ENCODE results near the gene ZDHHC14.
"Not testable (repeated sequence)": the region's sequence is repeated elsewhere in the genome, so short reads cannot be mapped to it uniquely, and the experiment has no call there.

The ZDHHC14 gene

DNA sequence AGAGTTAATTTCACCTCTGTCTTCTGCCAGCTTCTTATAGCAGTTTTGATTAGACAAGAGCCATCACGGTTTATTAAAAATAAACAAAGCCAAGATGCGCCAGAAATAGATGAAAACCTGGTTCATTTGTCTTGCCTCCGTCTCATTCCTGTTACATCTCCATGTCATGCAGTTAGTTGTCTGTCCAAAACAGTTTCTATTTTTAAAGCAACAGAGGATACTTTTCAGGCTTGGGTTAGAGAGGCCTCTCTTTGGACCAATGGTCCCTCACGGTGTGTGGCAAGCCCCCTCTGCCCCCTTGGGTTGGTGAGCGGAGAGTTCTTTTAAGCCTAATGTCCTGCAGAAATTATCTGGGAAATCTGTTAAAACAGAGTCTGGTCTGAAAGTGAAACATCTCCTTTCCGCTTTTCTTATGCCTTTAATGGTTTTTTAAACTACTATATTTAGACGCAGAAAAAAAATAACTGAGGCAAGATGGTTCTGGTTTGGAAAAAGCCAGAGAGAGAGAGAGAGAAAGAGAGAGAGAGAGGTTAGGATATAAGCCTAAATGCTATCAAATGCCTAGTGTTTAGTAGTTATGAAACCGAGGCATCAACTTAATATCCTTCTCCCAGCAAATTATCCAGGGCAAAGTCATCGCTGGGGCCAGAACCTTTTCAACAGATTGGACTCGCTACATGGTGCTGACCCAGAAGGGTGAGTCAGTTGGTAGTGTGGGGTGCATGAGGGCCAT is 64.5 kb downstream of the ZDHHC14 start:
- no peak for DNase-seq (ENCODE audit: low spot score)

DNA sequence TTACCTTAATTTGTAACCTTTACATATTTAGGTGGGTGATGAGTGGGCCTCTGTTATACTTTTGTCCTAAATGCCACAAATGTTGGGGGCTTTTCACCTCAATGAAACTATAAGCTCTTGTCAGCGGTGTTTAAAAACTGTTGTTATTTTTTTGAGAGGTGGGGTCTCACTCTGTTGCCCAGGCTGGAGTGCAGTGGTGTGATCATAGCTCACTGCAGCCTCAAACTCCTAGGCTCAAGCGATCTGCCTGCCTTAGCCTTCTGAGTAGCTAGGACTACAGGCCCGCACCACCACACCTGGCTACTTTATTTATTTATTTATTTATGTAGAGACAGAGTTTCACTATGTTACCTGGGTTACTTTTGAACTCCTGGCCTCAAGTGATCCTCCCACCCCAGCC is 66.7 kb downstream of the ZDHHC14 start:
- DNase-seq (ENCODE audit: low spot score) = no peak

DNA sequence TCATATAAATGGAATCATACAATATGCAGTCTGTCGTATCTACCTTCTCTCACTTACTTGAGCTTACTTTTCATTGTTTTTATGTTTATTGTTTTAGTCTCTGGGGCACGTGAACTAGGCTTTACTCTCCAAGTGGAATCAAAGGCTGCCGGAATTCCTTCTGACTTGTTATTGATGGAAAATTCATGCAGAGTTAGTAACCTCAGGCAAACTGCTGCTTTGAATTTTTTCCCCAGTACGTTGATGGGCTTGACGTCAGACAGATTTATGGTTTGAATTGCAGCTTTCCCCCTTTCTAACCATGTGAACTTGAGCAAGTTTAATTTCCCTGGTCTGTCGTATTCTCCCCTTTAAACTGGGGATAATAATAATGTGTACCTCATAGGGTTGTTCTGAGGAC is 68.6 kb downstream of the ZDHHC14 start:
- DNase-seq (ENCODE audit: low spot score) = no peak

DNA sequence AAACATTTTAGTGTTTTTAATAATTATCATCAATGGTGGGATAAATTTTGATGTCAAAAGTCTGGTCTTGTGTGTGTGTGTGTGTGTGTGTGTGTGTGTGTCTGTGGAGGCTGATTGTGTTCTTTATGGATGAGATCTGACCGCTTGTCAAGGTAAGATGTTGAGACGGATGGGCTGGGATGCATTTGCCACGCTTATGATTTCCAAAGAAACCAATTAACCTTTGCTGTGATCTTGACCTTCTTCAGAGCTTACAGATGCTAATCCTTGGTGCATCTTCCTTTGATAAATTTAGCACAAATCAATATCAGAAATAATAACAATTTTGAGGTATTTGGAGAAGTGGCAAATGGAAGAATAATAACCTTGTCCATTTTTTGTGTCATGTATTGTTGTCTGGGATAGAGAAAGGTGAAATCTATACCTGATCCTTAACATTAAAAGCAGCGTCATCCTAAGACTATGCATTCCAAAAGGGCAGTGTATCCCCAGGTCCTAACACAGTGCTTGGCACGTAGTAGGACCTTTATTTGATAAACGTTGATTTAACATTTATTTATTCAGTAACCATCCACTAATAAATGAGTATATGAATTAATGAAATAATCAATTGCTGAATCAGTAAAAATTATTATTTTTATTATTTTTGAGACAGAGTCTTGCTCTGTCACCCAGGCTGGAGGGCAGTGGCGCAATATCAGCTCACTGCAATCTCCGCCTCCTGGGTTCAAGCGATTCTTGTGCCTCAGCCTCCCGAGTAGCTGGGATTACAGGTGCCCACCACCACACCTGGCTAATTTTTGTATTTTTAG is 70.1 kb downstream of the ZDHHC14 start:
- no peak for DNase-seq (ENCODE audit: low spot score)

DNA sequence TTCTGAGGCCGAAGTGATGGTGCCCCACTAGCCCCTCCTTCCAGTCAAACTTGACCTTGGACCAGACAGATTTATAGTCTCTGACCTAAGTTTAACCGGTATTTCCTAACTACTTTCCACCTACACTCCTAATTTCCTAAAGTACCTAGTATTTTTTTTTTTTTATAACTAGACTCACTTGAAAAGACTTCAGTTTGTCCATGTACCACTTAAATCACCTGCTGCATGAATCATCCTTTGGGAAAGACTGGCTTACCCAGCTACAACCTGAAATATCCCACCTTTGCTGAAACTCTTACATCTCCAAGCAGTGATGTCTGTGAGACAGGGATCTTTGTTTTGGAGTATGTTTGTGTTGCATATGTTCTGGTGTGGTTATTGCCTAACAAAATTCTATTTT is 71.1 kb downstream of the ZDHHC14 start:
- DNase-seq (ENCODE audit: low spot score) = no peak

DNA sequence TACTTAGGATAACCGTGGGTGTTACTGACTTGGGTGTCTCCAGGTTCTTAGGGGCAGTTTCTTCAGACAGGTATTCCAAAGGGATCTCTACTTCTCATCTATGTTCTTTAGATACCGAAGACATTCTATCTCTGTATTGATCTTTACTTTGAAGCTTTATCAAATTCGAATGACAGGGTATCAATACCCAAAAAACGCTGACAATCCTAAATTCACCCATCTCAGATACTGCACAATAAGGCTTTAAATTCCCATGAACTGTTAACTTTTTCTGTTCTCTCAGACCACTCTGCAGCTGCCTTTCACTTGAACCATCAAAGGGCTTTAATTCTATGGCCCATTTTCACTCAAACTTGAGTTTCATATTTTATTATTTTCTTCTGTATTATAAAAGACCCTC is 72.1 kb downstream of the ZDHHC14 start:
- DNase-seq (ENCODE audit: low spot score) = no peak

DNA sequence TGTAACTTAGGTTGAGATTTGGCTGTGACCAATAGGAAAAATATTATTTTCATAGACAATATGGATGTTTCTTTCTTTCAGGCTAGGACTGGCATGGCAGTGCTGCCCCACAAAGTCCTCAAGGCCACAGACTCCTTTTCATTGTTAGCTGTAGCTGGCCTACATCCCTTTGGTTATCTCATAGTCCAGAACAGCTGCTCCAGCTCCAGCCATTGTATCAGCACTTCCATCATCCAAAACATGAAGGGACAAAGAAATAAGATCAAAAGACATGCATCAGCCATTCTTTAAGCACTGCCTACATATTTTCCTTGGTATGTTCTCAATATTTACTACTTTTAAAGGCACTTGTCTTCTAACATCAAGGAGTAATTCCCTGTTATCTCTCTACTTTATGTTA is 73.0 kb downstream of the ZDHHC14 start:
- DNase-seq (ENCODE audit: low spot score) = no peak

DNA sequence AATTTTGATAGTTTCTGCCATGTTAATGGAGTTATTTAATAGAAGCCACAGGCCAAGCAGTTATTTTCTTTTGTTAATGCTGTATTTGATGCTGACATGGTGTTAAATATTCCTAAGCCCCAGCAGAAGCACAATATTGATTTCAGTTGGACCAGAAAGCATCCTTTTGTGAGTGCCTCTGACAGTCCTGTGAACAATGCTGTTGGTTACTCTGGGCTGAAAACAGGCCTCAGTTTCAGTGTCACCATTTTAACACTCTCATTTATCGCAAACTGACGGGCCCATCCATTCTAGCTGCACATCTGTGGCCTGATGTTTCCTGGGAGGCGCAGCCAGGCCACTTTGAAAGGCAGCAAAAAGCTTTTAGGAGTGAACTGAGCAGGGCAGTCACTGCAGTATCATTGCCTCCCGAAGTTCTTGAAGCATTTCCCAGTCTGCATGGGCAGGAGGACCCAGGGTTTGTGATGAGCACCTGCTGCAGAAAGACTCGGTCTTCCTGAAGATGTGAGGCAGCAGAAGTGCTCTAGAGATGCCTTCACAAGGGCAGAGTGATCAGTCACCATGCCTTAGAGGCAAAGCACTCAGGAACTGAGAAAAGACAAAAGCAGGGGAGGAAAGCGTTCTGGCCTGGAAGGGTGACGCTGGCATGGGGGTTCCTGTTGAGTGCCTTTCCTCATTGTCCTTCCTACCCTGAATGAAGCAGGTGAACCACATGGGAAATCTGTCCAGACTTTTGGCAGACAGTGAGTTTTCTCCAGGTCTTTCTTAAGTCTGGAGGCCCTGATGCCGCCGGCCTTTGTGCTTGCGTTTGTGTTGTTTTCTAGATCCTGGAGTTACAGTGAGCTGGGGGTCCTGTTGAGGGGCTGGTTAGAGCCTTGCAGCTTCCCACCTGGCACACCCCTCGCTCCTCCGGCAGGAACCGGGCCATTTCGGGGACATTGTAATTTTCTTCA is 74.0 kb downstream of the ZDHHC14 start:
- no peak for DNase-seq (ENCODE audit: low spot score)

DNA sequence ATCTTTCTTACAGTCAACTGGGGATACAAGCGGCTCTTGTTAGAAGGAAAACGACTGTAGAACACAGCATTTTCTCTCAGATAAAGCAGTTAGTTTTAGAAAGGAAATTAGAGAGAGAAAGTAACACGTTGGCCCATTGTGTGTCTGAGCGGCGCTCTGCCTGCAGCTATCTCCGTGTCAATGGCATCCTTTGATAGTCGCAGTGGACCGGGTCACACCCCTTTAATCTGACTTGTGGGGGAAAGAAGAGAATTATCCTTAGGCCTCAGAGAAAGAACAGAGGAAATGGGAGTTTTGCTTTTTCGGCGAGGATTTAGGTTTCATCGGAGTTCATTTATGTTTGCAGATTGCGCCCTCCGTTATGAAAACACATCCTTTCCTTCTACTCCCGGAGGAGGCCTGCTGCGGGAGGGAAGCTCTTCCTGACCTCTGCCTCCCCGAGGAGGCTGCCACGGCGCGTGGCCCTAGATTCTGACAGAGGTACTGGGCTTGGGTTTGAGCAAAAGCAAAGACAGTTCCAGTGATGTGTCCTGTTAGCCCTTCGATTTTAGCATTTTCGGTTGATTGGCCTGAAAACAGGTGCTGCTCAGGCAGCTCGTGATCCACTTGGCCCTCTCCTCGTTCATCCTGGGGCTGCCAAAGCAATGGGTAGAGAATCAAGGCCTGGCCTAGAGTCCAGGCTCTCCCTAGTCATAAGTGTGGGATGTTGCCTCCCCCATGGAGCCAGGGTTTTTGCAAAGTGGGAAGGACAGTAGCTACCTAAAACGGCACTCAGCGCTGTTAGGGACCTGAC is 74.9 kb downstream of the ZDHHC14 start:
- DNase-seq (ENCODE audit: low spot score) = no peak

DNA sequence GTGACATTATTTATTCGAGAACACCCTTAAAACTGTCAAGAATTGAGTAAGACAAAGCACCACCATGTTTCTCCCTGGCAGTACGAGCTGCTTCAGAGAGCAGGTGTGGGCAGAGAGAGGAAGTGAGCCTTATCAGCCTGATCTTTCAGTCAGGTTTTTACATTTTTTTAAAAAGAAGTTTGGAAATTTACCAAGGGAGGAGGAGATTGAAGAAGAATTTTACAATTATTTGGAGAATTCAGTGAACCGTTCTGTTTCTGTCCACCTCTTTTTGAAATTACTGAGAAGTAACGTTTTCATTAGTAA is 75.5 kb downstream of the ZDHHC14 start:
- DNase-seq (ENCODE audit: low spot score) = no peak

DNA sequence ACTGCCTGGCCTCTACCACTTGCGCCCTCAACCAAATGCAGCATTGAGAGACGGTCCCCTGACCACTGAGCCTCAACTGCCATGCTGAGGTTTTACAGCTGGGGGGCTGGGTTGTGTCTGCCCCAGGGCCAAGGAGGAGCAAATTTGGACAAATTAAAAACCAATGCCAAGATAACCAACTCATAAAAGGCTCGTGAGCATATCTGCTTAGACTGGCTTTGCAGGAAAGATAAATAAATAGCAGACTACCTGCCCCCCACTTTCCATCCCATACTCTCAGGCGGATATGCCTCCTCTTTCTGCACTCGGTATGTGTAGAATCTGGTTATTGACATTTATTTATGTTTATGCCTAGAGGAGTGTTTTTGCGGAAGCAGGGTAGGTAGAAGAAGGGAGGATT is 76.8 kb downstream of the ZDHHC14 start:
- DNase-seq (ENCODE audit: low spot score) = no peak

DNA sequence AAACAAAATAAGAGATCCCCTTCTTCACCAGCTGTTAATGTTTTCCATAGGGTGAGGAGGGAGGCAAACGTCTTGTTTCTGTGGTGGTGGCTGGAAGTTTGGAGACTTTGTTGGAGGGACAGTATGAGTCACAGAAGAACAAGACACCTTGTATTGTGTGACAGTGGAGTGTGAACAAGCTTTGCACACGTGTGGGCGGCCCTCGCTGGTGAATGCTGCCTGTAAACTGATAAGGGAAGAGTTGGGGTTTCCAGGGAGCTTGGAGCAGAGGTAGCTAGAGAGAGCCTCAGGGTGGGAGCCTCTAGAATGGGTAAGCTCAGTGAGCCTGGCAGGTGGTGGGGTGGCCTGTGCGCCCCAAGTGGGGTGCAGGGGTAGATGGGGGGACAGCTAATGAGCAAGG is 78.3 kb downstream of the ZDHHC14 start:
- DNase-seq (ENCODE audit: low spot score) = no peak

DNA sequence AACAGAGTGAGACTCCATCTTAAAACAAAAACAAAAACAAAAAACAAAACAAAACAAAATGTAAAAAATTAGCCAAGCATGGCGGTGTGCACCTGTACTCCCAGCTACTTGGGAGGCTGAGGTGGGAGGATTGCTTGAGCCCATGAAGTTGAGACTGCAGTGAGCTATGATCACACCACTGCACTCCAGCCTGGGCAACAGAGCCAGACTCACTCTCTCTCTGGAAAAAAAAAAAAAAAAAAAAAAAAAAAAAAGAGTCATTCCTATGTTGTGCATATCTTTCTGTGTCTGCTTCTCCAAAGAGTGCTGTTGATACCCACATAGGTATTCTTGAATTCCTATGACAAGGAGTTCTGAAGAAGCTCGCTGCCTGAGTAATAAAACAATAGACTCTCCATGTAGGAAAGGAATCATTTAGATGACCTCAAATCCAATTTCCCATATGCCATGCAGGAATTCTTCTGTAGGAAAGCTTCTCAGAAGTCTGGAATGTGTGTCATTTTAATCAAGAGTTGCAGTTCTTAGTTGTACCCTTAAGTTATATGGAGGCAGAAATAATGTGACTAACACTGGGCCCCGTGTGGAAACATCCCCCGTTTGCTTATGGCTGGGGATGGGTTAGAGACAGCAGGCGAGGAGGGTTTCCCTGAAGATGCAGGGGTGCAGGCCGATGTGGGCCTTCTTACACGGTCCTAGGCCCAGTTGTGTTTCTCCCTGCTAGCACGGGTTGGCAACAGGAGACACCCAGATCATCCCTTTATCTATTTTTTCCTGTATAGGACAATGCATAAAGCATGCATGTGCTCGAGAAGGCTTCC is 79.4 kb downstream of the ZDHHC14 start:
- no peak for DNase-seq (ENCODE audit: low spot score)

DNA sequence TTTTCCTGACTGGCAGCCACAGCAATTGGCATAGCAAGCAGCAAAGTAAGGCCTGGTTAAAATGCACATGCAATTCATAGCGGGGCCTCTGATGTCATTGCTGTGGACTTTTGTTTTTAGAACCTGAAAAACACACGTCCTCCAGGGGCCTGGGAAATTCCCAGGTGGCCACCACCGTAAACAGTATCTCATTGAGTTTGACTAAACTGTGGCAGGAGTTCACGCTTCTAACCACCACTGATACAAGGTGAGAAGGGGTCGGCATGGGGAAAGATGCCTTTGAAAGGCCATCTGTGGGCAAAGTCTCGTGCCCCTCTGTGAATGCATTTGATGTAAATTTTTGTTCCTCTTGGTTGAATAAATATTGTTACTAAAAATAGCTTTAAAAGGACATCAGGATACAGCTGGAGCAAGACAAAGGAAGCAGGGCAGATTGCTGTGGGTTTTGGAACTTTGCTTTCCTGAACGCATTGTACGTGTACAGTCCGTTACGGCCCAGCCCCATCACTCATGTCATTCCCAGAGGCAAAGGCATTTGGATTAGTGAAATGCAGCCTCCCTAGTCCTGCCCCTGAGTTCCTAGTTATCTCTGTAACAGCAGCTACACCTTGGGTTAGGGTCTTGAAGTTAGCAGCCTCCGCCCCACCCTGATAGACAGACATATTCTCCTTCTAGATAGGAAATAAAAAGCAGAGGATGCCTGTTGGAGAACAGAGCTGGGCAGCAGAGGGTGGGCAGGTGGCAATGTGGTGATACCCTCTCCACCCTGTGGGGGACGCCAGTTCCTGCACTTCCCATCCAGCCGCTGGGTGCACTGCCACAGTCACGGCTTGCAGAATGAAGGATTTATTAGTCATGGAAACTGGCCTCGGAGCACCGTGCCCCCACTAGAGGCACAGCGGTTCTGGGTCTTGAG is 80.3 kb downstream of the ZDHHC14 start:
- no peak for DNase-seq (ENCODE audit: low spot score)

DNA sequence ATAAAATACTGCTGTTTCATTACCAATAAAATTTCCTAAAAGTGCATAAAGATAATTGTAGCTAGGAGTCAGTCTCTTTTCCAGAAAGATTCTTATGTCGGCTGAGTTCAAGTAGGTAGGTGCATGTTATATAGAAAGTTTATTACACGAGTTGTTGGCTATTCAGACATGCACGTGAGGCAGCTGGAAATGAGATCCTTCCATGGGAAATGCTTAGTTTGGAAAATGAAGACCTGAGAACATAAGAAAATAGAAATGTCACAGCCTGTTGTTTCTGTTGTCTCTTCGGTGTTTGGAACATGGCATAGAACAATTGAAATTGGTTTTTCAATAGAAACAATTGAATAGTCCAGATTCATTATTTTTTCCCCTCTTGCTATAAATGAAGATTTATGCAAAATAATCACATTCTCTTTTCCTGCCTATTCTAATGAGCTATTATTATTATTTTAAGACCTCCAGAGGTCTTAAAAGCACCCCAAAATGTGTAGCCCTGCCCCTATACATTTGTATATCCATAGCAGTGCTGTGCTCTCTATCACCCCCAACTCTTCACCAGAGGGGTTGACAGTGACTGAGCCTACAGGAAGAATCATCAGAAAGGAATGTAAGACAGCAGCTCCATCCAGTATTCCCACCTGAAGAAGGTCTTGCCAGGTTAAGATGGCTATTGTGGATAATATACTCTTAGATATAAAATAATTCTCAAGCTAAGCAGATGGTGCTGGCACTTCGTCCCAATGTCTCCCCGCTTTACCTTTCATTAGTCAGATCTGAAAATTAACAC is 82.2 kb downstream of the ZDHHC14 start:
- no peak for DNase-seq (ENCODE audit: low spot score)

DNA sequence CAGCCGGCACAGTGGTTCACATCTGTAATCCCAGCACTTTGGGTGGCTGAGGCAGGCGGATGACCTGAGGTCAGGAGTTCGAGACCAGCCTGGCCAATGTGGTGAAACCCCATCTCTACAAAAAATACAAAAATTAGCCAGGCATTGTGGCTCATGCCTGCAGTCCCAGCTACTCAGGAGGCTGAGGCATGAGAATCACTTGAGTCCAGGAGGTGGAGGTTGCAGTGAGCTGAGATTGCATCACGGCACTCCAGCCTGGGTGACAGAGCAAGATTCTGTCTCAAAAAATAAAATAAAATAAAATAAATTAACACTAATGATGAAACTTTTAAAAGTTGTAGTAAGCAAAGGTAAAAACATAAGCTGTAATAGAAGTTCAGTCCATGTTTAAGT is 82.7 kb downstream of the ZDHHC14 start:
- not testable (repeated sequence) for DNase-seq (ENCODE audit: low spot score)

DNA sequence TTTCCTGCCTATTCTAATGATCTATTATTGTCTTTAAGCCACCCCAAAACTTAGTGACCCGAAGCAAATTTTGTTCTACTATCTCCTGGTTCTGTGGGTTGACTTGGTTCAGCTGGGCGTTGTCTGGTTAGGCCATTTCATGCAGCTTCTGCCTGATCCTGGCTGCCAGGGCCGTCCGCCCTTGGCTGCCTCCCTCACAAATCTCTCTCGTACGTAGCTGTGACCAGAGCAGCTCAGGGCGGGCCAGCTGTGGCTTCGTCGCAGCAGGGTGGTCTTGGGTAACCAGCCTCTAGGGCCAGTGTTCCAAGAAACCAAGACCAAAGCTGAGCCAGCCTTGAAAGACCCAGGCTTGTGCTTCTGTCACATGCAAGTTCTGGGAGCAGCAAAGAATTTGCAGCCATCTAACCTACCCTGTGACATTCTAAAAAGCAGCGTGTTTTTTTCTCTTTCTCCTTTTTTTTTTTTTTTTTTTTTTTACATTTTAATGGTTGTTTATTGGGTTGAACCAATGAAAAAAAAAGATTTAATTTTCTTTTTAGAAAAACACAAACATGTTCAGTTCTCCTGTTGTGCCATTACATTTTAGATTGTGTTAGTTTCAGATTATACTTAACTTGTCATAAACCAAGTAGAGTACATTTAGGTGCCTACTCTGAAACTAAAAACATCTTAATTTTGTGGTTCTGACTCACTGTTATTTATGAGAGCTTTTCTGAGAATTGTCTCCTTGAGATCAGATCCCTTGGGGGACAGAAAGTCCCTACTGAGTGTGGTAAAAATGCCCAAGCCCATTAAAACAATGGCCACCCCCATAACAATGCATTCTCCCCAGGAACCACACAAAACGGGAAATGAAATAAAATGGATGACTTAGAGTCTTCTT is 83.9 kb downstream of the ZDHHC14 start:
- peak; percentile 41 for DNase-seq (ENCODE audit: low spot score)

DNA sequence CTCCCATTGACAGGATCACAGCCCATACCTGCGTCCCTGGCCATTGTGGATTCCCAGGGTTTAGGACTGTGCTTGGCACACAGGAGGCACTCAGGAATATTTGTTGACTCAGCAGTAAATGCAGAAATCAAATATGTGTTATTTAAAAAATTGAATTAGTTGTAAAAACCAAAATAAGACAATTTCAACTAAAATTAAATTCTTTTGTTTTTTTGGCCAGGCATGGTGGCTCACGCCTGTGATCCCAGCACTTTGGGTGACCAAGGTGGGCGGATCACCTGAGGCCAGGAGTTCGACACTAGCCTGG is 85.3 kb downstream of the ZDHHC14 start:
- DNase-seq (ENCODE audit: low spot score) = no peak

Measured in AG20443 (cell line).